SKM-1 (cell line): Measurements from ENCODE around the gene SPANXA1.
"Not testable (repeated sequence)": the region's sequence is repeated elsewhere in the genome, so short reads cannot be mapped to it uniquely, and the experiment has no call there.

Experiments used
- DNase-seq: peaks from one replicate; lab custom pipeline; 2025; ENCODE audit not compliant: unreplicated experiment; lab: John Stamatoyannopoulos, UW

SPANXA1 gene, protein sequence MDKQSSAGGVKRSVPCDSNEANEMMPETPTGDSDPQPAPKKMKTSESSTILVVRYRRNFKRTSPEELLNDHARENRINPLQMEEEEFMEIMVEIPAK

DNA sequence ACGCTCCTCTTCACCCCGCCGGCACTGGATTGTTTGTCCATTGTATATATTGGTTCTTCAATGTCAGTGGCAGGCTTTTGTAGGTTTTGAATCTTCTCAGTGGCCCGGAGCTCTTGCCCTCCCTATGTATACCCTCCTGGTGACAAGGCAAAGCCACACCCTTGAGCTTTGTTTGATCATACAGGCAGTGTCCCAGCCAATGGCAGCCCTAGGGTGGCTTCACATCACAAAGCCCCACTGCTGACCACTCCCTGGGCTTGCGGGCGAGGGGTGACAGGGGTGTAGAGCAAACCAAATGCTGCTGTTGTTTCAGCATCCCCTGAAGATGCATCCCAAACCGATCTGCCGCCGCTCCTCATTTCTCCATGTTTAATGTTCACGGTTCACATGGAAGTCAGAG lies at the start of gene SPANXA1:
Gene SPANXA1 (minus strand): TSS at position 101 of the 400 bp plus-strand sequence. CDS start 60 bp downstream, at position 41.
- not testable (repeated sequence) for DNase-seq

DNA sequence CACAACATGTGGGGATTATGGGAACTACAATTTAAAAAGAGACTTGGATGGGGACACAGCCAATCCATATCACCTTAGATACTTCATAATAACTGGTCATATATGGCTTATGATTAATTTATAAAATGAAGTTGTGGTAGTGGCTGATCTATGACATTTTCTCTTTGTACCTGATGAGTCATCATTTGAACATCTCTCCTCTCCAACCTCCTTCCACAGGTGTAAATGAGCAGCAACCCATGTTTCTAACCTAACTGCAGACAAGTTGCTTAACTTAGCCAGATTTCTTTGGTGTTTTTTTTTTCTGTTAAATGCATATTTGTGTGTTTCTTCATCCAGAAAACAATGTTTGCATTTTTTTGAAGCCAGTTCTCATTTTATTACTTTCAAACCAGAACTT lies 47.6 kb upstream of the SPANXA1 start:
- DNase-seq: no peak

DNA sequence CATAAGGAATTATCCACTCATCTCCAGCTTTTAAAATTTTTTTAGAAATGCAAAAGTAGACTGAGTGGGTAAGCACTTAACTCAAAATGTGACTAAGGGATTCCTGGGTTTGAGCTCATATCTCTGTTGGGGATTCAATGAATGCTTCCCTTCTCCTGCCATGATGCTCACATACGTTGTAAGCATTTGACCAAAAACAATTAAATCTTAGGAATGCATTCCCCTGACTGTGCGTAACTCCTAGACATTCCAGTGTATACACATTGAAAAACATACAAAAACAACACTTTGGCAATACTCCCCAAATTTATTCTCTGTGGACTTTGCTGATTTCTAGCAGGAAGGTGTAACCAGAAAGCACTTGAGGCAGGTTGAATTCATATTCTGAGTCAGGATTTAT lies 34.8 kb upstream of the SPANXA1 start:
- DNase-seq: no peak

DNA sequence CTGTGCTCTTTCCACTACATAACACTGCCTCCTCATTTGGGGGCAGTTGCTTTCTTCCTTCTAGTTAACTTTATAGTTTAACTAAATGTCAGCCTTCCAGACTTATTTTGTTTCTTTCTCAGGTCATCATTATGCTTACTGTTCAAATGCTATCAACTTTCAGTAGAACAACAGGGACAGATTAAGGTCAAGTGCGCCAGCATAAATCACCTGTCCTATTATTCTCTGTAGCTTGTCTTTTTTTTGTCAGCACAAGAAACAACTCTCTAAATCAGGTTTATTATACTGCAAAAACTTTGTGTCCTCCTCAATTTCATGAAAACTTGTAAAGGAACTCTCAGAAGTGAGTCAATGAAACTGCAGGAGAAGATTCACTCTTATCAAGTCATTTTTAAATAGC lies 24.6 kb upstream of the SPANXA1 start:
- no peak for DNase-seq

DNA sequence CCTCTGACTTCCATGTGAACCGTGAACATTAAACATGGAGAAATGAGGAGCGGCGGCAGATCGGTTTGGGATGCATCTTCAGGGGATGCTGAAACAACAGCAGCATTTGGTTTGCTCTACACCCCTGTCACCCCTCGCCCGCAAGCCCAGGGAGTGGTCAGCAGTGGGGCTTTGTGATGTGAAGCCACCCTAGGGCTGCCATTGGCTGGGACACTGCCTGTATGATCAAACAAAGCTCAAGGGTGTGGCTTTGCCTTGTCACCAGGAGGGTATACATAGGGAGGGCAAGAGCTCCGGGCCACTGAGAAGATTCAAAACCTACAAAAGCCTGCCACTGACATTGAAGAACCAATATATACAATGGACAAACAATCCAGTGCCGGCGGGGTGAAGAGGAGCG lies 4.9 kb upstream of the SPANXA1 start, which contains the start of gene SPANXA2:
Gene SPANXA2 (plus strand): TSS at position 301 of the 400 bp plus-strand sequence. CDS start 60 bp downstream, at position 361.
- not testable (repeated sequence) for DNase-seq

DNA sequence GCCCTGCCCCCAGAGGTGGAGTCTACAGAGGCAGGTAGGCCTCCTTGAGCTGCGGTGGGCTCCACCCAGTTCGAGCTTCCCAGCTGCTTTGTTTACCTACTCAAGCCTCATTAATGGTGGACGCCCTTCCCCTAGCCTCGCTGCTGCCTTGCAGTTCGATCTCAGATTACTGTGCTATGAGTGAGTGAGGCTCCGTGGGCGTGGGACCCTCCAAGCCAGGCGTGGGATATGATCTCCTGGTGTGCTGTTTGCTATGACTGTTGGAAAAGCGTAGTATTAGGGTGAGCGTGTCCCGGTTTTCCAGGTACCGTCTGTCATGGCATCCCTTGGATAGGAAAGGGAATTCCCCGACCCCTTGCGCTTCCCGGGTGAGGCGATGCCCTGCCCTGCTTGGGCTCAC lies 42.0 kb downstream of the SPANXA1 start:
- DNase-seq: not testable (repeated sequence)
